Prostate gland (tissue), 2 donors: ENCODE results near the gene ASGR1.

Experiments
- CTCF ChIP-seq, 4 experiments: fragments of 200-600 bp in 2 of 4; fragments of 450-650 bp in 2 of 4; sonication (generic) in 2 of 4; IDR thresholded peaks; 1 replicate in 3 of 4; 2 replicates in 1 of 4; pipeline ENCODE4 v1.5.1; 2016 to 2019; ENCODE audit warnings: antibody characterized with exemption in 4 of 4, mild to moderate bottlenecking in 2 of 4, moderate library complexity in 2 of 4
- POLR2A ChIP-seq: fragments of 450-650 bp; IDR thresholded peaks from one replicate; pipeline ENCODE4 v1.6.1; 2016; ENCODE audit warnings: antibody characterized with exemption, mild to moderate bottlenecking

GRCh38 chr17:7177954-7178477, 1.2 kb downstream of the ASGR1 start:
- no peak for TF ChIP-seq CTCF (IDR thresholded peaks at IDR 0.05)
- TF ChIP-seq POLR2A: no peak
